GM21737 (cell line): ENCODE measurements around the gene DCBLD1.

Experiments used
- ATAC-seq: cut with Tn5 transposase; IDR thresholded peaks from one replicate; pipeline ENCODE4 v1.9.1; 2021; ENCODE audit warnings: mild to moderate bottlenecking, moderate library complexity; ENCODE audit not compliant: unreplicated experiment

DCBLD1 gene

DNA sequence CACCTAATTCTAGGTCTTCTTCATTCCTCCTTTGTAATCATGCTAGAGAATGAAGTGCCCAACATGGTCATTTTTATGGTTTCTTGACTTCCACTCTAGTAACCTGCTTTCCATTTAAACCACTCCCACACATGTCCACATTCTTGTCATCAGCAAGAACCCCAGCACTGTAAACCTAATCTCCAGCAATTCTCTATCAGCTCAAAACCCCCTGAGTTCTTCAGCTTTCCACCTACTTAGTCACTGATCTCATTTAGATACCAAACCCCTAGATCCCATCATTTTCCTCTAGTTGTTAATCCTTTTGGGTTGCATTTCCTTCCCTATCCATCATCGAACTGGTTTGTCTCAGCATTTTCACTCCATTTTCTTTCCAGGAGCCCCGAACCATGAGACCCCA is 70.1 kb downstream of the DCBLD1 start:
- ATAC-seq = no peak

GRCh38 chr6:117553142-117553541 is 70.7 kb downstream of the DCBLD1 start:
- no peak for ATAC-seq

DNA sequence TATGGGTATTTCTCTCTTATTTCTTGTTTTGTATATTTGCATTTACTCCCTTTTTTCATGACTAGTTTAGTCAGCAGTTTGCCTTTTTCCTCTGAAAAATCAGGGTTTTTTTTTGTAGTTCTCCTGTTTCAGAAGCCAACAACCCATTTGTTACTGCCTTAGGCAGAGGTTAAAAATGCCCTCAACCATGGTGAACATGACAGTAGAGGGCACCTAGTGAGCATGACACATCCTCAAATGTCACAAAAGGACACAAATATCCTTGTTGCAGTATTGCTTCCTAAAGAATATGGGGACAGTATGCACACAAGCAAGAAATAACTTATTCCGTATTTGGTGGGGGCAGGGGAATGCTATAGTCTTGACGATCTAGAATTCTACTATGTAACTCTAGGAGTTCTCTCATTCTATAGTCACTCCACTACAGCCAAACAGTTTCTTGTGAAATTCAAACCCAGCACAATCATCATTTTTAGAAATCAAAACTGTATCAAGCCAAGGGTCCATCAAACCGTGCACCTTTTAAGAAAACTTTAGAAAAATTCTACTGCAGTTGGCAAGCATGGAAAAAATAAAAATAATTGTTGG is 72.9 kb downstream of the DCBLD1 start:
- ATAC-seq = no peak

- ATAC-seq = no peak
Observed at GRCh38 chr6:117555882-117556498, 73.5 kb downstream of the DCBLD1 start.

GRCh38 chr6:117557951-117558350 is 75.5 kb downstream of the DCBLD1 start:
- ATAC-seq = no peak

DNA sequence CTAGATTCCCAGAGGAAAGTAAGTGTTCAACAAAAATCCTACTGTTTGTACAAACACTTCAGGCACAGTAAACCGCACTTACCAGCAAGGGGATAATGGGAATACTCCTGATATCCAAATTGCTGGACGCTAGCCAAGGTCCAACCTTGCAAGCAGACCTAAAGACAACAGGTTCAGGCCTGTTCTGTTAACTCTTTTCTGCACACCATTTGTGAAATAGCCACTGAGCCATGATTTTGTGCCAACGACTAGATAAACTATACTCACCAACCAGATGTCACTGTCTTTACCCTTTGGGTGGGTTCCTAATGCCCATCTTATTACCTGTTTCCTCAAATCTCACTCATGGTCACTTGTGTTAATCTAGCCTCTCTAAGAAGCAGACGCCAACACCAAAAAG is 76.3 kb downstream of the DCBLD1 start:
- no peak for ATAC-seq

DNA sequence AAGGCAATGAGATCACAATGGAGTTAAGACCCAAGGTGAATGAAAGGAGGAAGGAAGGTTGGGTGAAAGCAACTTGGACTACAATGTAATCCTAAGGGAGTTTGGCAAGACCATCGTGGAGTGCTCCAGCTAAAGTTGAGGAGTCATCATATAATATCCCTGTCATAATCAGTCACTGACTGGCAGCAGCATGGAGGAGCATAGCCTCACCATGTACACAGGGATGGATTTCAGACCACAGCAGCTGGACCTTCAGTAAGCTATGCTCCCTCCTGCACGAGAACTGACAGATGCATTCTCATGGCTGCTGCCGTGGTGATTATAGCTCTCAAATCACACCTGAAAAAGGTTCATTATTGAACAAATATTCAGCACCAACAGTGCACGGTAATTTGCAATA is 76.8 kb downstream of the DCBLD1 start:
- ATAC-seq = no peak

GRCh38 chr6:117561128-117561527 is 78.7 kb downstream of the DCBLD1 start:
- ATAC-seq = no peak

DNA sequence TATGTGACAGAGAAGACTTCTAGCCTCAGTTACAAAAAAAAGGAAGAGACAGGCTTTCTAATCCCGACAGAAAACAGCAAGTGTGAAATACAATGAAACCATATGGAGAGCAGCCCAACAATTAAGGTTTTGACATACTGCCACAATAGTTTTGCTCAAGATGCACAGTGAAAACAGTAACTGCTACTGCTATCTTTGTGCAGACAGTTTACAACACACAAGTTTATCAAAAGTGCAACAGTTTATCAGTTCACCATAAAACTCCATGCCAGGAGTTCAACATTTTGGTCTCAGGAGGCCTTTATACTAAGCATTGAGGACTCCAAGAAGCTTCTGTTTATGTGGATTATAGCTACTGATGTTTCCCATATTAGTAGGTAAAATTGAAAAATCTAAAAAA is 82.2 kb downstream of the DCBLD1 start:
- ATAC-seq = no peak

DNA sequence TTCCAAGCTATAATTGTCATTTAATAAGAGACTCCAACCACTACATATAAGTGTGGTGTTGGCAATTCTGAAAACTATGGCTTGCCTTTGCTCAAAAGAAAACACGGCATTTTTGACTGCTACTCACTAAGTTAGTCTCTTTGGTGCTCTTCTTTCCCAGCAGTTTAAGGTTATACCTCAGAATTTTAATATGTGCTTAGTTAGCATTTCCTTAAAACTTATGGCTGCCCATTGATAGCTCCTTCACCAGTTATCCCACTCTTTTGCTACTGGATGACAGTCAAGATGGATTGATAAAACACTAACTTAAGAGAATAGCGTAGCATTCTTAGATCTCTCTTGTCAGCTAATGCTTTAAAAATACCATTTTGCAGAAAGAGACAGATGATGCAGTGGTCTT is 85.8 kb downstream of the DCBLD1 start:
- ATAC-seq = no peak

DNA sequence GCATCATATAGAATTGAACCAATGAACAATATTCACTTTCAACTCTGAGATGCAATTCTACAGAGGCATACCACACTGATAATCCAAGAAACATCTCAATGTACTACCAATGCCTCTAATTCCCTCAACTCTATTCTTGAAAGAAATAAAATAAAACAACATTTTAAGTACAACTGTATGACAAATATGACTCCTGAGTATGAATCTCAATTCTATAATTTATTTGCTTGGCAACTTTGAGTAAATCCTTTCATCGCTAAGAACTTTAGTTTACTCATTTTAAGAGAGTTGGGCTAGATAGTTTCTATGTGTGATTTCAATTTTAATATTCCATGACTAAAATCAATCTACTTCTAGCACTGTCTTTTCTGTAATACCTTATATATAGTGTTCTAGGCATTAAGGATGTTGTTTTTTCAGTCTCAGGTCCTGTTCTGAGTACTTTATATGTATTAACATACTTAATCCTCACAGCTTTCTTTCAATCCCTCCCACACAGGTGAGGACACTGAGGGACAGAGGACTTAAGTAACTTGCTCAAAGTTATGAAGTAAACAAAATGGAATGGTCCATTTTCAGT is 86.4 kb downstream of the DCBLD1 start:
- no peak for ATAC-seq

DNA sequence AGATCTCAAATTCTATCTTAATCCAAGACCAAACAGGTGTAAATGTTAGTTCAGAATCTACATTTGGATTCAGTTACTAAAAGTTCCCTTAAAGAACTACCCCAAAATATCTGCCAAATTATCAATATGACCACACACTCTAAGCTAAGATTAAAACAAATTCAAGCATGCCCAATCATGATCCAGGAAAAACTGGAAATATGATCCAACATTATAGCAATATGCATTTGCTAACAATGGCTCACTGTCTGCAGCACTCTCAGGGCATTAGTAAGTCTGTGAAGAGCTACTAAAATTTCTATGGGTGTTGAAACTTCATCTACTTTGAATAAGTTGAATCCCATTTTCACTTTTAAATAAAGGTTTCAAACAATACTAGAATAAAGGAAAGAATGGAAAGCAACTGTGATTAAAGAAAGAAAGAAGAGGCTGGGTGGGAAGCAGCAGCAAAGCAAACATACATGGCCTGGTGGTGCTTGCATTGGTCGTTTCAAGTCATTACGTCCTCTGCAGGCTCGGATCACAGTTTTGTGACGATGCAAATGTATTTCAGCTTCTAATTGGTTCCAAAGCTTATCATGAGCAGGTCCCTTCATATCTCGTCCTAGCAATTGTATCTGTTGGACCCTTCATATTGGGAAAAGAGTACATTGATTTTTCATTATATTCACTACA is 90.7 kb downstream of the DCBLD1 start:
- no peak for ATAC-seq

DNA sequence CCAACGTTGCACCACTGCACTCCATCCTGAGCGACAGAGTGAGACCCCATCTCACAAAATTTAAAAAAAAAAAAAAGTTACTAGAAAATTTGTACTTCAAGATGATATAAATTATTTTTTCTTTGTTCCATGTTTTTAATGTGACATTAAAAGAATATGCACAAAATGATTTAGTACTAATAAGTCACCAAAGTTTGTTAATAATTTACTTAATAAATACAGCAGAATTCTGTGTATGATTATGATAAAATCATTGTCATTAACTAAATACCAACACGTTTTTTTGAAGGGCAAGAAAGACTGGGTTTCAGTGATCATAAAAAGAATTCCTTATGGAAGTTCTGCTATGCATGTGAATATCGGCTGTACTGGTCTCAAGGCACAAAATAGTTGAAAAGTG is 91.7 kb downstream of the DCBLD1 start:
- no peak for ATAC-seq

DNA sequence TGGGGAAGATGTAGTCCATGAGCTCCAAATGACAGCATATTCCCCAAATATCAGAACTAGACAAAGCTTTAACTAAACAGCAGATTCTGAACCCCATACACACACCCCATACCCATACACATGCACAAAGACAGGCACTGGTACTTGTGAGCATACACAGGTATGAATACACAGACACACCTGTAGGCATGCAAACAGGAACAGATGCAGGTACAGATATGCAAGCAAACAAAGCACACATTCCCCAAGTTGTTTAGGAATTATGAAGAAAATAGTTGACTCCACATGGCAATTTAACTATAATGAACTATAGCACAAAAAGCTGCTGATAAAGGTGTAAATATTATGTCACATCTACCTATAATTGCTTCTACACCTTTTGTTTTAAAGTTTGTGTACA is 103.2 kb downstream of the DCBLD1 start:
- ATAC-seq = no peak

DNA sequence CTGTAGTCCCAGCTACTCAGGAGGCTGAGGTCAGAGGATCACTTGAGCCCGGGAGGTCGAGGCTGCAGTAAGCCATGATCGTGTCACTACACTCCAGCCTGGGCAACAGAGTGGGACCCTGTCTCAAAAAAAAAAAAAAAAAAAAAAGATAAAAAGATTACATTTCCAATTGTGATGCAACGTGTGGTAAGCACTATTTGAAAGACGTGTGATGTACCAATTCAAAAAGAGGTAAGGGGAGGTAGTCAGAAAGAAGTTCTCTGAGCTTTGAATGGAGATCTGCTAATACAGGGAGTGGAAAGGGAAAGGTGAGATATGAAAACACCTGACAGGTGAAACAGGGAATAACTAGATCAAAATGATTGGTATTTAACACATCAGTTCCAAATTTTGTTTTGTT is 108.0 kb downstream of the DCBLD1 start:
- no peak for ATAC-seq

GRCh38 chr6:117591405-117591804 is 108.9 kb downstream of the DCBLD1 start:
- ATAC-seq = no peak

GRCh38 chr6:117592983-117593759 is 110.7 kb downstream of the DCBLD1 start:
- ATAC-seq = no peak

DNA sequence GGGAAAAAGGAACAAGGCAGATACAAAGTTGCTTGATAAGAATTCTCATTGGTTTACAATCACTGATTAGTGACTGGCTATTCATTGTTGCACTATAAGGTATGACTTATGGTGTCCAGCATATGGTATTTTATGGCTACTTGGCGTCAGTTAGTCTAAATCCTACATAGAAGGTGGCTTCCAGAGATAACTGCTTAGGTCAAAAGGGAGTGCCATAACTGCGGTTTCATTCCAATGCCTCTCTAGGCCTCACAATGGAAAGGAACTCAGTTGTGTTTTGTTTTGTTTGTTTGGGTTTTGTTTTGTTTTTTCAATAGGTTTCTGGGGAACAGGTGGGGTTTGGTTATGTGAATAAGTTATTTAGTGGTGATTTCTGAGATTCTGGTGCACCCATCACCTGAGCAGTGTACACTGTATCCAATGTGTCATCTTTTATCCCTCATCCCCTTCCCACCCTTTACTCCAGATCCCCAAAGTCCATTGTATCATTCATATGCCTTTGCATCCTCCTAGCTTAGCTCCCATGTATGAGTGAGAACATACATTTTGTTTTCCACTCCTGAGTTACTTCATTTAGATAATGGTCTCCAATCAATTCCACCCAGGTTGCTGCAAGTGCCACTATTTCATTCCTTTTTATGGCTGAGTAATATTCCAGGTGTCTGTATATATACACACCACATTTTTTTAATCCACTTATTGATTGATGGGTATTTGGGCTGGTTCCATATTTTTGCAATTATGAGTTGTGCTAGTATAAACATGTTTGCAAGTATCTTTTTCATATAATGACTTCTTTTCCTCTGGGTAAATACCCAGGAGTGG is 112.8 kb downstream of the DCBLD1 start:
- no peak for ATAC-seq

GRCh38 chr6:117597755-117598154 is 115.3 kb downstream of the DCBLD1 start:
- no peak for ATAC-seq
